GM10248 (cell line): ENCODE results near the gene AMZ1.
A peak's percentile ranks its signal among the peaks of the same experiment; 100 is the strongest.
"Not testable (repeated sequence)": the region's sequence is repeated elsewhere in the genome, so short reads cannot be mapped to it uniquely, and the experiment has no call there.

Experiments used
- CTCF ChIA-PET: fragments of 300-600 bp; sonication (Branson Sonifier 250); formaldehyde crosslinking; extraction: SDS; loops from one replicate; lab custom pipeline; 2021; ENCODE audit warnings: antibody characterized with exemption; lab: Yijun Ruan, JAX
- POLR2A ChIA-PET: fragments of 350-650 bp; sonication (Branson Sonifier 250); formaldehyde crosslinking; extraction: SDS; loops from one replicate; lab custom pipeline; 2020; ENCODE audit warnings: antibody characterized with exemption; lab: Yijun Ruan, JAX
- DNase-seq: peaks from one replicate; pipeline ENCODE4 v3.0.0; 2012; ENCODE audit errors: extremely low spot score
- CTCF ChIP-seq: IDR thresholded peaks from 2 replicates; pipeline ENCODE4 v1.5.1; 2012; ENCODE audit warnings: mild to moderate bottlenecking, low read depth; ENCODE audit errors: extremely low read depth, missing control alignments, control extremely low read depth

Gene AMZ1

GRCh38 chr7:2719007-2719406 is 31.0 kb downstream of the AMZ1 start:
- DNase-seq, result peak; percentile 63
- ChIA-PET CTCF (interaction anchor here (0.8 to 8.1 kb wide), 11 partner anchors 8 to 88 kb away, joined by 3 to 56 read pairs (median 3); partner anchors contain the start of gene TTYH3), POLR2A (no interaction called here)
- TF ChIP-seq CTCF, result peak; percentile 53

GRCh38 chr7:2720024-2720423 is 32.0 kb downstream of the AMZ1 start:
- ChIA-PET CTCF (interaction anchor here (0.7 to 8.1 kb wide), 6 partner anchors 9 to 50 kb away, joined by 3 to 56 read pairs (median 10); no protein-coding TSS in a partner anchor), POLR2A (no interaction called here)
- TF ChIP-seq CTCF, result no peak
- DNase-seq, result no peak

- DNase-seq, result no peak
Measured at GRCh38 chr7:2721842-2722241, 33.8 kb downstream of the AMZ1 start.

GRCh38 chr7:2722591-2722990 is 34.6 kb downstream of the AMZ1 start:
- CTCF ChIA-PET, result interaction anchor here (7.0 kb wide), 1 partner anchor 12 kb away, joined by 55 read pairs; no protein-coding TSS in a partner anchor
- DNase-seq, result no peak
- POLR2A ChIA-PET, result no interaction called here
- TF ChIP-seq CTCF, result no peak

More at GRCh38 chr7:2721842-2722241, 33.8 kb downstream of the AMZ1 start:
- CTCF ChIA-PET, result interaction anchor here (7.0 kb wide), 1 partner anchor 11 kb away, joined by 55 read pairs; no protein-coding TSS in a partner anchor
- POLR2A ChIA-PET, result no interaction called here
- no peak for TF ChIP-seq CTCF

- DNase-seq, result no peak
- no peak for TF ChIP-seq CTCF
- CTCF ChIA-PET, result interaction anchor here (1.9 to 7.0 kb wide), 2 partner anchors 12 to 17 kb away, joined by 5 to 55 read pairs; no protein-coding TSS in a partner anchor
- POLR2A ChIA-PET, result no interaction called here
Measured at GRCh38 chr7:2723138-2723850, 35.3 kb downstream of the AMZ1 start.

GRCh38 chr7:2724036-2724435 is 36.0 kb downstream of the AMZ1 start:
- DNase-seq, POLR2A ChIA-PET: not testable (repeated sequence)
- CTCF ChIA-PET, result interaction anchor here (1.1 to 7.0 kb wide), 3 partner anchors 9 to 16 kb away, joined by 3 to 55 read pairs (median 5); no protein-coding TSS in a partner anchor
